HG03520 (cell line): ENCODE measurements around the gene SMAP1.

Experiments
- ATAC-seq: cut with Tn5 transposase; IDR thresholded peaks from one replicate; pipeline ENCODE4 v1.9.1; 2021; ENCODE audit warnings: mild to moderate bottlenecking, moderate library complexity; ENCODE audit not compliant: unreplicated experiment

Gene SMAP1

GRCh38 chr6:70839286-70840266 is 171.9 kb downstream of the SMAP1 start:
- no peak for ATAC-seq

GRCh38 chr6:70841112-70841511 is 173.4 kb downstream of the SMAP1 start:
- ATAC-seq = no peak

- ATAC-seq = no peak
Measured at GRCh38 chr6:70842541-70842940, 174.9 kb downstream of the SMAP1 start.

- ATAC-seq = no peak
Measured at GRCh38 chr6:70843328-70843918, 175.7 kb downstream of the SMAP1 start.

GRCh38 chr6:70844301-70844700 is 176.6 kb downstream of the SMAP1 start:
- ATAC-seq = no peak

GRCh38 chr6:70846207-70846835 is 178.6 kb downstream of the SMAP1 start:
- ATAC-seq = no peak

GRCh38 chr6:70847106-70848084 is 179.7 kb downstream of the SMAP1 start:
- no peak for ATAC-seq

- no peak for ATAC-seq
Measured at GRCh38 chr6:70849348-70850069, 181.8 kb downstream of the SMAP1 start.

GRCh38 chr6:70852667-70853246 is 185.1 kb downstream of the SMAP1 start:
- ATAC-seq = no peak

- ATAC-seq = peak; percentile 100
Measured at GRCh38 chr6:70857387-70858077, 189.8 kb downstream of the SMAP1 start.

GRCh38 chr6:70860045-70860444 is 192.4 kb downstream of the SMAP1 start:
- ATAC-seq = no peak

- no peak for ATAC-seq
Measured at GRCh38 chr6:70860920-70861319, 193.2 kb downstream of the SMAP1 start.

- ATAC-seq = no peak
Measured at GRCh38 chr6:70863343-70863742, 195.7 kb downstream of the SMAP1 start.

- no peak for ATAC-seq
Measured at GRCh38 chr6:70864401-70864800, 196.7 kb downstream of the SMAP1 start.

- no peak for ATAC-seq
Measured at GRCh38 chr6:70872469-70872868, 204.8 kb downstream of the SMAP1 start.

GRCh38 chr6:70874181-70874913 is 206.7 kb downstream of the SMAP1 start:
- ATAC-seq = no peak

GRCh38 chr6:70879496-70879895 is 211.8 kb downstream of the SMAP1 start:
- no peak for ATAC-seq
